ENCODE measurements around the gene BRME1. TPM values are rescaled to one million over a fixed set of nuclear protein-coding genes. Genes with fewer than 3 reads are reported as not detected.

Gene BRME1
- total and polyA plus RNA-seq, 2 of the 13 experiments (the other 11 are each of a cell fraction or from before 2014, with no cell fraction given), result 0.74 to 1.5 TPM

- peak; percentile 78 for TF ChIP-seq ZNF687 (CRISPR knock-in tag; IDR thresholded peaks at IDR 0.05)
- no peak for TF ChIP-seq NCOA1 (CRISPR knock-in tag; IDR thresholded peaks at IDR 0.05)
- no peak for TF ChIP-seq THAP8 (CRISPR knock-in tag; IDR thresholded peaks at IDR 0.05; ENCODE audit: borderline replicate concordance)
- TF ChIP-seq GABPA (IDR thresholded peaks at IDR 0.05; ENCODE audit: low read depth, low read length), result no peak
- peak; percentile 22; the same call in 1 of the 2 replicates for TF ChIP-seq GABPA (CRISPR knock-in tag; IDR thresholded peaks at IDR 0.05; ENCODE audit: low read depth)
- TF ChIP-seq ZNF703 (CRISPR knock-in tag; IDR thresholded peaks at IDR 0.05; ENCODE audit: borderline replicate concordance), result no peak
- no peak for TF ChIP-seq ARNT (IDR thresholded peaks at IDR 0.05)
- no peak; the same call in 1 of the 2 replicates for TF ChIP-seq ZNF232 (CRISPR knock-in tag; IDR thresholded peaks at IDR 0.05; ENCODE audit: borderline replicate concordance)
- no peak for TF ChIP-seq SOX13 (IDR thresholded peaks at IDR 0.05)
- TF ChIP-seq SOX13 (CRISPR knock-in tag; conservative IDR thresholded peaks at IDR 0.05 in 1 of 2, IDR thresholded peaks at IDR 0.05 in 1 of 2), result peak in 1 of 2 experiments; percentile 58; a peak in 1 of 4 replicates
- peak; percentile 57; the same call in 1 of the 2 replicates for TF ChIP-seq FOXO1 (CRISPR knock-in tag; IDR thresholded peaks at IDR 0.05)
- no peak for TF ChIP-seq ZNF30 (CRISPR knock-in tag; IDR thresholded peaks at IDR 0.05)
- TF ChIP-seq ZFAT (CRISPR knock-in tag; conservative IDR thresholded peaks at IDR 0.05), result no peak
- TF ChIP-seq SP140L (CRISPR knock-in tag; IDR thresholded peaks at IDR 0.05; ENCODE audit: borderline replicate concordance), result peak; percentile 87; the same call in 1 of the 2 replicates
- TF ChIP-seq PAWR (CRISPR knock-in tag; IDR thresholded peaks at IDR 0.05; ENCODE audit: borderline replicate concordance), result peak; percentile 74; the same call in 1 of the 2 replicates
- TF ChIP-seq ZBTB4 (CRISPR knock-in tag; IDR thresholded peaks at IDR 0.05; ENCODE audit: borderline replicate concordance), result peak; percentile 38; the same call in 1 of the 2 replicates
- no peak for TF ChIP-seq CHCHD3 (CRISPR knock-in tag; IDR thresholded peaks at IDR 0.05)
- TF ChIP-seq PITX1 (CRISPR knock-in tag; IDR thresholded peaks at IDR 0.05), result no peak
- no peak for TF ChIP-seq TEAD2 (CRISPR knock-in tag; IDR thresholded peaks at IDR 0.05)
Measured at GRCh38 chr19:13880059-13881043, 25.6 kb downstream of the BRME1 start (continued).
